ENCODE data around the gene ABR. TPM values are rescaled to one million over a fixed set of nuclear protein-coding genes. Genes with fewer than 3 reads are reported as not detected.
"Not testable (repeated sequence)": the region's sequence is repeated elsewhere in the genome, so short reads cannot be mapped to it uniquely, and the experiment has no call there.

The ABR gene
- total and polyA plus RNA-seq, 4 donors, result 2.7 to 12.9 (median 6.8) TPM

DNA sequence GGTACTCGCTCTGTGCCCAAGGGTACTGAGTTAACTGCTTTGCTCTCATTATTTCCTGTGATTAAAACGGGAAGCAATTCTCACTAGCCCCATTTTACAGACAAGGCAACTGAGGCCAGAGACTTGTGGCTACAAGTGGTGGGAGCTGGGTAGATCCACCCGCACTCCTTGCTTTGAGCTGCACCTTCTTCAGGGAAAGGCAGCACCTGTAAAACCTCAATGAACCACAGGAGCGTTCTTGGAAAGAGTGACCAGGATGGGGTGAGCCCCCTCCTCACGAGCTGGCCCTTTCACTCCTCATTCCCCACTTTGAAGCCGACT, 102.8 kb downstream of the ABR start:
- Histone ChIP-seq H3K4me1 (ENCODE audit: control insufficient read depth in 4 of 4, insufficient read depth in 4 of 4, low read length in 3 of 4) (no peaks in the 10 kb centered on the region), H3K9me3 (ENCODE audit: control insufficient read depth in 4 of 4, low read length in 3 of 4) (no peaks in the 10 kb centered on the region), H3K9ac (ENCODE audit: low read depth in 1 of 2, low read length in 2 of 2) (no peak overlapping the region), H3K27me3 (ENCODE audit: control insufficient read depth in 4 of 4, insufficient read depth in 4 of 4, low read length in 3 of 4) (no peaks in the 10 kb centered on the region), H3K27ac (ENCODE audit: low read depth in 1 of 2, low read length in 2 of 2) (no peak overlapping the region), H3K4me3 (ENCODE audit: low read depth in 1 of 3, low read length in 3 of 3) (no peak overlapping the region), H3K36me3 (ENCODE audit: control insufficient read depth in 4 of 4, insufficient read depth in 3 of 4, low read depth in 1 of 4, low read length in 3 of 4) (no peaks in the 10 kb centered on the region)
- WGBS, result 82% methylated on average over 6 of the region's 6 CpGs
- TF ChIP-seq, protein P1, sequence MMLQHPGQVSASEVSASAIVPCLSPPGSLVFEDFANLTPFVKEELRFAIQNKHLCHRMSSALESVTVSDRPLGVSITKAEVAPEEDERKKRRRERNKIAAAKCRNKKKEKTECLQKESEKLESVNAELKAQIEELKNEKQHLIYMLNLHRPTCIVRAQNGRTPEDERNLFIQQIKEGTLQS (IDR thresholded peaks at IDR 0.05), result no peak
- no peak for DNase-seq (ENCODE audit: low spot score)

DNA sequence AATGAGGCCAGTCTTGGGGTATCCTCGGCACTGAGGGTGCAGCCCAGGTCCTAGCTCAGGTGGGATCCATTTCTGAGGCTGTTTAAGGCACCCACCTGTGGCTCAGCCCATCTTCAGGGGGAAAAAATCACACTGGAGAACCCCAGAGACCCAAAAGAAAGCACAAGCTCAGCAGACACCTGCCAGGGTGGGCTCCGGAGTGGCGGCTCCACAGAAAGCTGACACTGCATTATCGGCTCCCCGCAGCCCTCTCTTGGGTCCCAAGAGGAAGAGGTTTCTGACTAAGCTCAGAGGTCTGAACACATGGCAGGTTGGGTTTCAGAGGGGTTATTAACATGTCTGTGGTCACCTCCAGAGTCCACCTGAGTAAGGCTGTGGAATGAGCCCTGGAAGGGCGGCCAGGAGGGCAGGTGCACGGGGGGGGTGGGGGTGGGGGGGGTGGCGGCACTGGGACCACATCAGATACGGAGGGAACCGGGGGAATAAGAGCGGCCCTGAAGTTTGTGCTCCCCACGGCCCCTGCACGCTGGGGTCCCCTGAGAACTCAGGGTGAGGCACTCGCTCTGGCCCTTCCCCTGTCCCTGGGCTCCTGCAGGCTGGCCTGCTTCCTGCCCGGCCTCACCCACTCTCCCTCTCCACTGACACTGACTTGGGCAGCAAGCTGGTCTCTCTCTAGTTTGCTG, 103.3 kb downstream of the ABR start:
- H3K36me3 ChIP-seq (ENCODE audit: control insufficient read depth in 4 of 4, insufficient read depth in 3 of 4, low read depth in 1 of 4, low read length in 3 of 4), result peaks cover 0 to 2% (median 0%) of the 10 kb centered on the region in 4 donors
- no peak for DNase-seq (ENCODE audit: low spot score)
- H3K27ac ChIP-seq (ENCODE audit: low read depth in 1 of 2, low read length in 2 of 2), result no peak overlapping the region
- H3K9me3 ChIP-seq (ENCODE audit: control insufficient read depth in 4 of 4, low read length in 3 of 4), result no peaks in the 10 kb centered on the region
- TF ChIP-seq, protein P1 (IDR thresholded peaks at IDR 0.05), result no peak
- TF ChIP-seq, protein P2, sequence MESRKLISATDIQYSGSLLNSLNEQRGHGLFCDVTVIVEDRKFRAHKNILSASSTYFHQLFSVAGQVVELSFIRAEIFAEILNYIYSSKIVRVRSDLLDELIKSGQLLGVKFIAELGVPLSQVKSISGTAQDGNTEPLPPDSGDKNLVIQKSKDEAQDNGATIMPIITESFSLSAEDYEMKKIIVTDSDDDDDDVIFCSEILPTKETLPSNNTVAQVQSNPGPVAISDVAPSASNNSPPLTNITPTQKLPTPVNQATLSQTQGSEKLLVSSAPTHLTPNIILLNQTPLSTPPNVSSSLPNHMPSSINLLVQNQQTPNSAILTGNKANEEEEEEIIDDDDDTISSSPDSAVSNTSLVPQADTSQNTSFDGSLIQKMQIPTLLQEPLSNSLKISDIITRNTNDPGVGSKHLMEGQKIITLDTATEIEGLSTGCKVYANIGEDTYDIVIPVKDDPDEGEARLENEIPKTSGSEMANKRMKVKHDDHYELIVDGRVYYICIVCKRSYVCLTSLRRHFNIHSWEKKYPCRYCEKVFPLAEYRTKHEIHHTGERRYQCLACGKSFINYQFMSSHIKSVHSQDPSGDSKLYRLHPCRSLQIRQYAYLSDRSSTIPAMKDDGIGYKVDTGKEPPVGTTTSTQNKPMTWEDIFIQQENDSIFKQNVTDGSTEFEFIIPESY (IDR thresholded peaks at IDR 0.05), result no peak
- no peak for TF ChIP-seq NR2F2 (IDR thresholded peaks at IDR 0.05)
- TF ChIP-seq FOXA1 (IDR thresholded peaks at IDR 0.05), result no peak
- TF ChIP-seq, protein P3, sequence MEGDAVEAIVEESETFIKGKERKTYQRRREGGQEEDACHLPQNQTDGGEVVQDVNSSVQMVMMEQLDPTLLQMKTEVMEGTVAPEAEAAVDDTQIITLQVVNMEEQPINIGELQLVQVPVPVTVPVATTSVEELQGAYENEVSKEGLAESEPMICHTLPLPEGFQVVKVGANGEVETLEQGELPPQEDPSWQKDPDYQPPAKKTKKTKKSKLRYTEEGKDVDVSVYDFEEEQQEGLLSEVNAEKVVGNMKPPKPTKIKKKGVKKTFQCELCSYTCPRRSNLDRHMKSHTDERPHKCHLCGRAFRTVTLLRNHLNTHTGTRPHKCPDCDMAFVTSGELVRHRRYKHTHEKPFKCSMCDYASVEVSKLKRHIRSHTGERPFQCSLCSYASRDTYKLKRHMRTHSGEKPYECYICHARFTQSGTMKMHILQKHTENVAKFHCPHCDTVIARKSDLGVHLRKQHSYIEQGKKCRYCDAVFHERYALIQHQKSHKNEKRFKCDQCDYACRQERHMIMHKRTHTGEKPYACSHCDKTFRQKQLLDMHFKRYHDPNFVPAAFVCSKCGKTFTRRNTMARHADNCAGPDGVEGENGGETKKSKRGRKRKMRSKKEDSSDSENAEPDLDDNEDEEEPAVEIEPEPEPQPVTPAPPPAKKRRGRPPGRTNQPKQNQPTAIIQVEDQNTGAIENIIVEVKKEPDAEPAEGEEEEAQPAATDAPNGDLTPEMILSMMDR (IDR thresholded peaks at IDR 0.05; ENCODE audit: low read depth, low read length, missing input control), result no peak
- no peak overlapping the region for H3K9ac ChIP-seq (ENCODE audit: low read depth in 1 of 2, low read length in 2 of 2)
- no peaks in the 10 kb centered on the region for H3K27me3 ChIP-seq (ENCODE audit: control insufficient read depth in 4 of 4, insufficient read depth in 4 of 4, low read length in 3 of 4)
- no peaks in the 10 kb centered on the region for H3K4me1 ChIP-seq (ENCODE audit: control insufficient read depth in 4 of 4, insufficient read depth in 4 of 4, low read length in 3 of 4)
- WGBS, result 89% methylated on average over 15 of the region's 15 CpGs
- no peak overlapping the region for H3K4me3 ChIP-seq (ENCODE audit: low read depth in 1 of 3, low read length in 3 of 3)

DNA sequence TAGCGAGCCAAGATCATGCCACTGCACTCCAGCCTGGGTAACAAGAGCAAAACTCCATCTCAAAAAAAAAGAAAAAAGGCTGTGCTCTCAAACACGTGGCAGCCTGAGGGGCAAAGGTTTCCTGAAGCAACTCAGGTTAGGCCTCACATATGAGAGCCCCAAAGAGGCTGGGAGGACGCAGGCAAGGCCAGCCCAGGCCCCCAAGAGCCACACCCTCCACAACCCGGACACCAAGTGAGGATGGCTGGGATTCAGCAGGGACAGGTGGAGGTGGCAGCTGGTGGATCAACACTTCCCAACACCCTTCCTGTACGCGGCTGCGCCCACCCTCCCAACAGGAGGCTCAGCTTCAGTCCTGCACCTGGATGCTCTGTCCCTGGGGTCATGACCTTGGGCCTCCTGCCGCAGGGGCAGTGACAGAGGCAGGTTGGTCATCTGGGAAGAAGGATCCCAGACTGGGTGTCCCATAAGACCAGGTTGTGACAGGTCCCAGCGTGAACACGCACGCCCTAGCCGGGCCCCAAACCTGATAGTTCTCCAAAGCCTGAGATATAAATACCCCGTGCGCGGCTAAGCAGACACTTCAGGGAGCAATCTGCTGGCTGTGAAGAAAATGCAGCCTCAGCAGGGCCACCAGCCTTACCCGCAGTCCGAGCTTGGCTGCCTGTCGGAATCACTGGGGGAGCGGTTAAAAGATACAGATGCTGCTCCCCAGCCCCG, 104.7 kb downstream of the ABR start:
- Histone ChIP-seq H3K36me3 (ENCODE audit: control insufficient read depth in 4 of 4, insufficient read depth in 3 of 4, low read depth in 1 of 4, low read length in 3 of 4) (peaks cover 0 to 3% (median 0%) of the 10 kb centered on the region in 4 donors), H3K27me3 (ENCODE audit: control insufficient read depth in 4 of 4, insufficient read depth in 4 of 4, low read length in 3 of 4) (no peaks in the 10 kb centered on the region), H3K9ac (ENCODE audit: low read depth in 1 of 2, low read length in 2 of 2) (no peak overlapping the region), H3K4me3 (ENCODE audit: low read depth in 1 of 3, low read length in 3 of 3) (no peak overlapping the region), H3K9me3 (ENCODE audit: control insufficient read depth in 4 of 4, low read length in 3 of 4) (no peaks in the 10 kb centered on the region), H3K4me1 (ENCODE audit: control insufficient read depth in 4 of 4, insufficient read depth in 4 of 4, low read length in 3 of 4) (no peaks in the 10 kb centered on the region), H3K27ac (ENCODE audit: low read depth in 1 of 2, low read length in 2 of 2) (no peak overlapping the region)
- no peak for DNase-seq (ENCODE audit: low spot score)
- peak; percentile 40 to 54 for TF ChIP-seq HNF4A (conservative IDR thresholded peaks at IDR 0.05)
- TF ChIP-seq EGR1 (IDR thresholded peaks at IDR 0.05; ENCODE audit: low read depth in 2 of 2), result no peak
- no peak for TF ChIP-seq JUND (IDR thresholded peaks at IDR 0.05)
- TF ChIP-seq HNF4G (IDR thresholded peaks at IDR 0.05), result no peak
- TF ChIP-seq YY1 (IDR thresholded peaks at IDR 0.05), result no peak
- no peak for TF ChIP-seq GABPA (IDR thresholded peaks at IDR 0.05 in 1 of 2, conservative IDR thresholded peaks at IDR 0.05 in 1 of 2)
- TF ChIP-seq FOXA2 (IDR thresholded peaks at IDR 0.05), result no peak
- TF ChIP-seq, protein P1 (IDR thresholded peaks at IDR 0.05), result no peak
- 89% methylated on average over 20 of the region's 20 CpGs for WGBS

DNA sequence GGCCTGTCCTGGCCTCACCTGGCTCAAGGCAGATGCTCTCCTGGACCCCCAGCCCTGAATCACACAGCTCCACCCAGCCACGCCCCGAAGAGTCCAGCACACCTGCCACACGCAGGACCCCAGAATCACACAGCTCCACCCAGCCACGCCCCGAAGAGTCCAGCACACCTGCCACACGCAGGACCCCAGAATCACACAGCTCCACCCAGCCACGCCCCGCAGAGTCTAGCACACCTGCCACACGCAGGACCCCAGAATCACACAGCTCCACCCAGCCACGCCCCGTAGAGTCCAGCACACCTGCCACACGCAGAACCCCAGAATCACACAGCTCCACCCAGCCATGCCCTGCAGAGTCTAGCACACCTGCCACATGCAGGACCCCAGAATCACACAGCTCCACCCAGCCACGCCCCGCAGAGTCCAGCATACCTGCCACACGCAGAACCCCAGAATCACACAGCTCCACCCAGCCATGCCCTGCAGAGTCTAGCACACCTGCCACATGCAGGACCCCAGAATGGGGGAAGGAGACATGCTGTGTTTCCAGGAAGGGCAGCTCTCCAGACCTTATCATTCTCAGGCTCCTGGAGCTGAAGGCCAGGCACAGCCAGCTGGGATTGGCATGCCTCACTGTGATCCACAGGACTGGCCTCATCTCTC, 105.7 kb downstream of the ABR start:
- H3K4me3 ChIP-seq (ENCODE audit: low read depth in 1 of 3, low read length in 3 of 3); H3K36me3 ChIP-seq (ENCODE audit: control insufficient read depth in 4 of 4, insufficient read depth in 3 of 4, low read depth in 1 of 4, low read length in 3 of 4); H3K27ac ChIP-seq (ENCODE audit: low read depth in 1 of 2, low read length in 2 of 2); H3K27me3 ChIP-seq (ENCODE audit: control insufficient read depth in 4 of 4, insufficient read depth in 4 of 4, low read length in 3 of 4); DNase-seq (ENCODE audit: low spot score); H3K9ac ChIP-seq (ENCODE audit: low read depth in 1 of 2, low read length in 2 of 2); H3K4me1 ChIP-seq (ENCODE audit: control insufficient read depth in 4 of 4, insufficient read depth in 4 of 4, low read length in 3 of 4); H3K9me3 ChIP-seq (ENCODE audit: control insufficient read depth in 4 of 4, low read length in 3 of 4): not testable (repeated sequence)
- WGBS, result 87% methylated on average over 15 of the region's 15 CpGs

Data from liver (tissue), 9 donors.